ENCODE data around the gene ARL6IP1. TPM values are rescaled to one million over a fixed set of nuclear protein-coding genes. Genes with fewer than 3 reads are reported as not detected.

ARL6IP1 gene
- total RNA-seq, 1 experiment from 2014 or later: 172 TPM

GRCh38 chr16:18802767-18803343, 1.5 kb upstream of the ARL6IP1 start:
- DNase-seq (ENCODE audit: low spot score): no peak
- no peak for ATAC-seq
- TF ChIP-seq, protein P1, sequence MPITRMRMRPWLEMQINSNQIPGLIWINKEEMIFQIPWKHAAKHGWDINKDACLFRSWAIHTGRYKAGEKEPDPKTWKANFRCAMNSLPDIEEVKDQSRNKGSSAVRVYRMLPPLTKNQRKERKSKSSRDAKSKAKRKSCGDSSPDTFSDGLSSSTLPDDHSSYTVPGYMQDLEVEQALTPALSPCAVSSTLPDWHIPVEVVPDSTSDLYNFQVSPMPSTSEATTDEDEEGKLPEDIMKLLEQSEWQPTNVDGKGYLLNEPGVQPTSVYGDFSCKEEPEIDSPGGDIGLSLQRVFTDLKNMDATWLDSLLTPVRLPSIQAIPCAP (CRISPR knock-in tag; IDR thresholded peaks at IDR 0.05): no peak
- TF ChIP-seq CBFB (CRISPR knock-in tag; IDR thresholded peaks at IDR 0.05; ENCODE audit: low read depth) (no peak), TCF7 (CRISPR knock-in tag; IDR thresholded peaks at IDR 0.05; ENCODE audit: low read depth) (no peak), HMGXB4 (CRISPR knock-in tag; IDR thresholded peaks at IDR 0.05) (no peak), JUN (CRISPR knock-in tag; IDR thresholded peaks at IDR 0.05) (no peak), FOXP1 (CRISPR knock-in tag; IDR thresholded peaks at IDR 0.05; ENCODE audit: borderline replicate concordance) (no peak), CTCF (IDR thresholded peaks at IDR 0.05) (no peak), IRF2 (CRISPR knock-in tag; IDR thresholded peaks at IDR 0.05; ENCODE audit: borderline replicate concordance, low read depth) (no peak), FOXK1 (CRISPR knock-in tag; IDR thresholded peaks at IDR 0.05) (no peak), FOXJ3 (CRISPR knock-in tag; IDR thresholded peaks at IDR 0.05; ENCODE audit: borderline replicate concordance) (no peak), ZNF396 (CRISPR knock-in tag; IDR thresholded peaks at IDR 0.05; ENCODE audit: borderline replicate concordance) (no peak), SP1 (CRISPR knock-in tag; conservative IDR thresholded peaks at IDR 0.05) (no peak), SMAD3 (CRISPR knock-in tag; IDR thresholded peaks at IDR 0.05; ENCODE audit: borderline replicate concordance) (no peak), ZNF425 (CRISPR knock-in tag; conservative IDR thresholded peaks at IDR 0.05) (no peak)
- TF ChIP-seq, protein P2, sequence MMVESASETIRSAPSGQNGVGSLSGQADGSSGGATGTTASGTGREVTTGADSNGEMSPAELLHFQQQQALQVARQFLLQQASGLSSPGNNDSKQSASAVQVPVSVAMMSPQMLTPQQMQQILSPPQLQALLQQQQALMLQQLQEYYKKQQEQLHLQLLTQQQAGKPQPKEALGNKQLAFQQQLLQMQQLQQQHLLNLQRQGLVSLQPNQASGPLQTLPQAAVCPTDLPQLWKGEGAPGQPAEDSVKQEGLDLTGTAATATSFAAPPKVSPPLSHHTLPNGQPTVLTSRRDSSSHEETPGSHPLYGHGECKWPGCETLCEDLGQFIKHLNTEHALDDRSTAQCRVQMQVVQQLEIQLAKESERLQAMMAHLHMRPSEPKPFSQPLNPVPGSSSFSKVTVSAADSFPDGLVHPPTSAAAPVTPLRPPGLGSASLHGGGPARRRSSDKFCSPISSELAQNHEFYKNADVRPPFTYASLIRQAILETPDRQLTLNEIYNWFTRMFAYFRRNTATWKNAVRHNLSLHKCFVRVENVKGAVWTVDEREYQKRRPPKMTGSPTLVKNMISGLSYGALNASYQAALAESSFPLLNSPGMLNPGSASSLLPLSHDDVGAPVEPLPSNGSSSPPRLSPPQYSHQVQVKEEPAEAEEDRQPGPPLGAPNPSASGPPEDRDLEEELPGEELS (CRISPR knock-in tag; IDR thresholded peaks at IDR 0.05): no peak
- TF ChIP-seq, protein P3, sequence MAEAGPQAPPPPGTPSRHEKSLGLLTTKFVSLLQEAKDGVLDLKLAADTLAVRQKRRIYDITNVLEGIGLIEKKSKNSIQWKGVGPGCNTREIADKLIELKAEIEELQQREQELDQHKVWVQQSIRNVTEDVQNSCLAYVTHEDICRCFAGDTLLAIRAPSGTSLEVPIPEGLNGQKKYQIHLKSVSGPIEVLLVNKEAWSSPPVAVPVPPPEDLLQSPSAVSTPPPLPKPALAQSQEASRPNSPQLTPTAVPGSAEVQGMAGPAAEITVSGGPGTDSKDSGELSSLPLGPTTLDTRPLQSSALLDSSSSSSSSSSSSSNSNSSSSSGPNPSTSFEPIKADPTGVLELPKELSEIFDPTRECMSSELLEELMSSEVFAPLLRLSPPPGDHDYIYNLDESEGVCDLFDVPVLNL (CRISPR knock-in tag; IDR thresholded peaks at IDR 0.05; ENCODE audit: borderline replicate concordance, low read depth): no peak
- TF ChIP-seq, protein P4, sequence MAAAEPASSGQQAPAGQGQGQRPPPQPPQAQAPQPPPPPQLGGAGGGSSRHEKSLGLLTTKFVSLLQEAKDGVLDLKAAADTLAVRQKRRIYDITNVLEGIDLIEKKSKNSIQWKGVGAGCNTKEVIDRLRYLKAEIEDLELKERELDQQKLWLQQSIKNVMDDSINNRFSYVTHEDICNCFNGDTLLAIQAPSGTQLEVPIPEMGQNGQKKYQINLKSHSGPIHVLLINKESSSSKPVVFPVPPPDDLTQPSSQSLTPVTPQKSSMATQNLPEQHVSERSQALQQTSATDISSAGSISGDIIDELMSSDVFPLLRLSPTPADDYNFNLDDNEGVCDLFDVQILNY (CRISPR knock-in tag; IDR thresholded peaks at IDR 0.05): no peak
- TF ChIP-seq, protein P5, sequence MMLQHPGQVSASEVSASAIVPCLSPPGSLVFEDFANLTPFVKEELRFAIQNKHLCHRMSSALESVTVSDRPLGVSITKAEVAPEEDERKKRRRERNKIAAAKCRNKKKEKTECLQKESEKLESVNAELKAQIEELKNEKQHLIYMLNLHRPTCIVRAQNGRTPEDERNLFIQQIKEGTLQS (CRISPR knock-in tag; conservative IDR thresholded peaks at IDR 0.05): no peak
- no peaks in the 10 kb centered on the region for H3K9me3 Mint-ChIP-seq
- peaks cover 16% of the 10 kb centered on the region for H3K36me3 Mint-ChIP-seq
- H3K4me1 Mint-ChIP-seq: peaks cover 57% of the 10 kb centered on the region
- peak overlapping the region; percentile 88 for H3K4me3 Mint-ChIP-seq
- H3K27me3 Mint-ChIP-seq (ENCODE audit: low read depth): no peaks in the 10 kb centered on the region
- peak overlapping the region; percentile 73 for H3K27ac Mint-ChIP-seq
- CTCF ChIA-PET: interaction anchor here (0.8 to 2.0 kb wide), 4 partner anchors 9 to 181 kb away, joined by 3 to 12 read pairs (median 7); partner anchors contain the start of gene TMC7
- POLR2A ChIA-PET: interaction anchor here (0.6 to 5.2 kb wide), 3 partner anchors 9 to 18 kb away, joined by 3 to 60 read pairs (median 3); partner anchors contain the start of gene RPS15A
